GM18907 (cell line): ENCODE results near the gene AHCYL1.

Source experiments
- ATAC-seq: cut with Tn5 transposase; IDR thresholded peaks from one replicate; pipeline ENCODE4 v1.9.1; 2021; ENCODE audit warnings: mild to moderate bottlenecking, moderate library complexity; ENCODE audit not compliant: unreplicated experiment

AHCYL1 gene

GRCh38 chr1:109975718-109976117 lies 8.8 kb upstream of the AHCYL1 start:
- ATAC-seq: no peak

DNA sequence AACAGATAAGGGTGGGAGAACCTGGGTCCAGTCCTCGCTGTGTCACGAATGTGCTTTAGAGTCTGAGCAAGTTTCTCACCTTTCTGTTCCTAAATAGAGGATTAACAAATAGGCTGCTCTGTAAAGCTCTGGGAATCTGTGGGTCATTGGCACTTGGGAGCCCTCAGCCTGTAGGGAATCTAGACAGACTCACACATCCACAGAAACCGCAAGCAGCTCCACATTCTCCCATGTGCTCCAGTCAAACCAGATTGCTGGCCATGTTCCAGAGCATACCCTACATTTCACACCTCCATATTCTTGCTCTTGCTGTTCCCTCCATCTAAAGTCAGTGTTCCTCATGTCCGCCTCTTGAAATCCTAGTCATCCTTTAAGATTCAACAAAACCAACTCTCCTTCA lies 7.8 kb upstream of the AHCYL1 start:
- no peak for ATAC-seq

DNA sequence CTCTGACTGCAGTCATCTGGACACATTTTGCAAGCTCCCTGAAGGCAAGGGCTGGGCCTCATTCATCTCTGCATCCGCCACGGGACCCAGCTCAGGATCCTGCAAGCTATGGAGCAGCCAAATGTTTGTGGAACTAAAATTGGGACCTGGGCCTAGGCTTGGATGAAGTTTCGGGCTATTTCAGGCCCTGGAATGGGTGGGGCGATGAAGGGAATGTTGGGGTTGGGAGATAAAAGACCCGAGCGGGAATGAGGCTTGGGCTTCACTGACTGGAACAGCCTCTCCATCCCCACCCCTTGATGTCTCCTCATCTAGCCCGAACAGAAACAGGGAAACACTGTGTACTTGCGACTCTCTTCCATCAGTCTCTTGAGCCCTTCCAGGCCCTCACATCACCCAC lies 7.3 kb upstream of the AHCYL1 start:
- ATAC-seq: no peak

- no peak for ATAC-seq
These were observed 6.7 kb upstream of the AHCYL1 start for GRCh38 chr1:109977657-109978378.

DNA sequence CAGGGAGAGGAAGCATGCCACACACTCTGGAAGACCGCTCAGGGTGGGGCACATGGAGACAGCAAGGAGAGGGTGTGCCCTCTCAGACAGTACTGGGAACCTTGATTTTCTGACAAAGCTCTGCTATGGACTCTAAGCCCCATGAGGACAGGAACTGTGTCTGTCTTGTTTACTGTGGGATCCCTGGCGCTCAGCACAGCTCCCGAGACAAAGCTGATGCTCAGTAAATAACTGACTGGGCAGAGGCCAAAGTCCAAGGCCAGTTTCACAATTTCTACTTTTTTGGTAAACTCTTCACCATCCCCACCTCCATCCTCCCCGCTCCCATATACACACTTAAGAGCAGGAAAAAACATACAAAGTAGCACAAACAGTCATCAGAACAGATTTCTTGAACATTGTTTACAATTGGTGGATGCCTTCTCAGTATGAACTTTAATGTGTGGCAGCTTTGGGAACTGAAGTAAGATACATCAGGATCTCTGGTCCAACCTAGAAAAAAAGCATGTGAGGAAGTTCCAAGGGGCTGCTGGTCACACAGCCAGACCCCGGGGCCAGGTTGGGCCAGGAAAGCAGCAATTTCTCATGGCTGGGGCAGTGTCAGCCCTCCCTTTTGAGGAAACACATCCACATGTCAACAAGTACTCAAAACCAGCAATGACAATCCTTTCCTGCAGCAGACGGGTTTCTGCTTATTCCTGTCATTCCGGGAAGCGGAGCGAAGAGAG lies 5.6 kb upstream of the AHCYL1 start:
- no peak for ATAC-seq

- no peak for ATAC-seq
These were observed 5.0 kb upstream of the AHCYL1 start for GRCh38 chr1:109979489-109980091.

DNA sequence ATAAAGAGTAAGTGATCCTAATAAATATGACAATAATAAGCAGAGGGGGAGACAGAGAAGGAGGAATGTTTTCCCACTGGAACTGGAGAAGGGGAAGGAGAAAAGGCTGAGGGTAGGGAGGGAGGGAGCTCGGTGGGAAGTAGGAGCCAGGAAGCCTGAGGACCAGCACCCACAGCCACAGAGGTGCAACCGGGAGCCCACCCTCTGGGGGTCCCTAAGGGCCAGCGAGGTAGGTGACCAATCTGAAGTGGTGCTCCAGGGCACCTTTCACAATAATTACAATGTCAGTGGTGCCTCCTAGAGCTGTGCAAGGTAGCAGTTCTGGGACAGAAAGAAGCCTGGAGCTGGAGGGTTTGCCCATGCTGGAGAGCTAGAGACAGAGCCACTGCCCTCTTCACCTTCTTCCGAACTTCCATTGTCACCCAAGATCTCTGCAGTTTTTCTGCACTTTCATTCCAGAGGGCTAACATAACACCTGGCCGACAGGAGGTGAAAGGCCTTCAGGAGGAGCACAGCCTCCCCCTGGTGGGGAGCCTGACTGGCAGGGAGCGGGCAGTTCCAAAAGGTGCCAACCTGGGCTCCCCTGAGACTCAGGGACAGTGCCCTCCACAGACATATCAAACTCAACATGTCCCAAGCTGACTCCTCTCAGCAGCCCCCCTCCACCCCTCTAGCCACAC lies 4.1 kb upstream of the AHCYL1 start:
- no peak for ATAC-seq

GRCh38 chr1:109981004-109981335 lies 3.6 kb upstream of the AHCYL1 start:
- ATAC-seq: no peak

GRCh38 chr1:109983380-109984189 lies 980 bp upstream of the AHCYL1 start:
- no peak for ATAC-seq

DNA sequence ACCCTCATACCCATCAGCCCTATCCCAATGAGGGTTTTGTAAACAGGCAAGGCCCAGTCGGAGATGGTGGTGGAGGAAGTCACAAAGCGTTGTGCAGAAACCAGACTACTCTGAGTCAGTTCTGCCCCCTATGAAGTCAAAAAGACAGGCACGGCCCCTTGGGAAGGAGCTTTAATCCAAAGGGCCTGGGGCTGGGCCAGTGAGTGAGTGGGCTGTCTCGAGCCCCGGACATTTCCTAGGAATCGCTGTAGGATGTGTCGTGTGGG lies 442 bp upstream of the AHCYL1 start:
- ATAC-seq: no peak

- ATAC-seq: no peak
These were observed 885 bp downstream of the AHCYL1 start for GRCh38 chr1:109985247-109986053.

DNA sequence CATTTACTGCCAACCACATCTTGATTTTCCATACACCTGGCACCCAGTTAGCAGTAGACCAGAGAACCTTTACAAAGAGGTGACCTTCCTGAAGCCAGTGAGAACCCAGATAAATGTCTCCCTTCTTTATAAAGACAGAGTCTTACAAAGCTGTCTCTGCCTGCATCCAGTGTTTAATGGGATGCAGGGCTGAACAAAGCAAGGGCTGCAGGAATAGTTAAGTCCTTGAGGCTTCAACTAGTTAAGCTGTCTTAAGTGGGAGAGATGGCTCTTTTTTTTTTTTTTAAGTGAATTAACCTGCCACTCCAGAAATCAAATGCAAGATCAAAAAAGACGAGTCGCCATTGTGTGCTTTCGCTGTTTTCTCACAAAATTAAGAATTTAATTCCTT lies 1.5 kb downstream of the AHCYL1 start:
- no peak for ATAC-seq

- no peak for ATAC-seq
These were observed 3.9 kb downstream of the AHCYL1 start for GRCh38 chr1:109988349-109988914.

- no peak for ATAC-seq
These were observed 5.1 kb downstream of the AHCYL1 start for GRCh38 chr1:109989506-109990301.

DNA sequence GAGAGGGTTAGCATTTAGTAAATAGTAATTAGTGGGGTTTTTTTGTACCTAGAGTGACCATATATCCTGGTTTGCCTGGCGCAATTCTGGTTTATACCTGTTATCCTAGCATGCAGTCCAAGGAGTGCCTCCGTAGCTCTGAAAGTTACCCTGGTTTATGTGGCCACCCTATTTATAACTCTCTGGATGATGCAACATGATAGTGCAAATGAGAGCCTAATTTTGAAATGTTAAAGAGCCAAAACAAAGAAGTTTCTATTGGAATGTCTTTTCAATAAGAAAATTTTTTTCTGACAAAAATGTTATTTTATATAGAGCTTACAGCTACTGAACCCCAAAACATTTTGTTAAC lies 5.7 kb downstream of the AHCYL1 start:
- ATAC-seq: no peak

DNA sequence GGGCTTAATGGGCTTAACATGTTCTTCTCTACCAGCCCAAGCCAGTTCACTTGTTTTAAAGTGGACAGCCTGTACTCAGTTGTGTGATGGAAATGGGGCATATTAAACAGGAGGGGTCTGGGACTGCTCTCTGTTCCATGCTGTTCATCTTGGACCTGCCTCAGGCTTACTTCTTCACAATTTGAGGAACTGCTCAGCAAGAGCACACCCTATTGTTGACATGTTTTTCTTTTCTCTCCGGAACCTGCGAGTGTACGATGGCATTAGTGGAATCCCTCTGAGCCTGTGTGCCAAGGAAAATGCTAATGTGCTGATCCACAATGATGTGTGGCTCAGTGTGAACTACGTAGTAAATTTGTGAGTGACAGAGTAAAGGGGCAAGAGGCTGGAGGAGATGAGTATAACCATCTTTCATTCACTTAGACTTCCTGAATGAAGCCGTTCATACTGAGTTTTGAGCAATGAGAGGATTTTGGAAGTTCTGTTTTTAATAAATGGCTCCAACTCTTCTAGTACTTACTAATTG lies 6.9 kb downstream of the AHCYL1 start:
- no peak for ATAC-seq

DNA sequence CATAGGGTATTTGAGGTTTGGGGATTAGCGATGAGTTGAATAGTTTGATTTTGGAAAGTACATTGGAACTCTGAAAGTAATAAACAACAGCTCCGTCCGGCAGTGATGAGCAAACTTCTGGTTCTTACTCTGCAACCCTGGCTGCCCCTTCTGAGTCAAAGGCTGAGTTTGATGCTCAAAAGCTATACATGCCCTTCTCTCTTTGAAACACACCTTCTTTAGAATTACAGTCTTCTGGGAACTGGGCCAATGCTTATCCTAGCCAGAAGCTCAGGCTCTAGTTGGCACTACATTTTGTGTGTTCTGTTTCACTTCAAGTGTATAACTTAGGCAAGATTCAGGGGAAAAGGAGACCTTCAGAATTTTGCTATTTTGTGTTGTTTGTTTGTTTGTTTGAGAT lies 9.3 kb downstream of the AHCYL1 start:
- no peak for ATAC-seq

DNA sequence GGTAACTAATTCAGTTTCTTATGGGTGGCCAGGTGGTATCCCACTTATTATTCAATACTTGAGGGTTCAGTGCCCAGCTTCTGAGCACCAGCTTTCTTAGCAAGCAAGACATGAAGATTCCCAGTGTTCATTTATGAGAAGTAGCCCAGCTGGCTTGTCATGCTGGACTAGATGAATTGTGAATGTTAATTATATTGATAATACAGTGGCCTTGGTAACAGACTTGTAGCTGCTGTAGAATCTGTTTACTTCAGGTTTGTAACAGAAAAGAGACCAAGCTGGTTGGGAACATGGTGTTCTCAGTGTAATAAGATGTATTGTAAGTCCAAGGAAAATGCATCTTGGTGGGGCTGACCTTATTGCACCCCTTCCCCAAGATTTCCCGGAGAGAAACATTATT lies 10.1 kb downstream of the AHCYL1 start:
- ATAC-seq: no peak

GRCh38 chr1:109995536-109995935 lies 11.0 kb downstream of the AHCYL1 start:
- ATAC-seq: no peak
